Liver (tissue), 9 donors: ENCODE data around the gene HPDL. TPM values are rescaled to one million over a fixed set of nuclear protein-coding genes. Genes with fewer than 3 reads are reported as not detected.
A peak's percentile ranks its signal among the peaks of the same experiment; 100 is the strongest.

Experiments
- DNase-seq: peaks from one replicate; pipeline ENCODE4 v3.0.0-alpha.2; 2017; ENCODE audit warnings: low spot score
- H3K27ac ChIP-seq, 2 donors: one replicate each; pipeline ENCODE4 v1.7.0; 2013; ENCODE audit warnings: inconsistent platforms in 2 of 2, low read length in 2 of 2, control low read depth in 1 of 2, low read depth in 1 of 2, mild to moderate bottlenecking in 1 of 2
- H3K27me3 ChIP-seq, 4 donors: one replicate each; pipeline versions ENCODE4 v1.6.1 to v1.7.0; 2013; ENCODE audit warnings: low read length in 3 of 4, inconsistent platforms in 1 of 4, mild to moderate bottlenecking in 1 of 4, moderate library complexity in 1 of 4; ENCODE audit not compliant: control insufficient read depth in 4 of 4, insufficient read depth in 4 of 4
- H3K36me3 ChIP-seq, 4 donors: one replicate each; pipeline versions ENCODE4 v1.6.1 to v1.7.0; 2013; ENCODE audit warnings: low read length in 3 of 4, mild to moderate bottlenecking in 3 of 4, low read depth in 1 of 4, moderate library complexity in 1 of 4; ENCODE audit not compliant: control insufficient read depth in 4 of 4, insufficient read depth in 3 of 4
- H3K4me1 ChIP-seq, 4 donors: one replicate each; pipeline versions ENCODE4 v1.6.1 to v1.7.0; 2013; ENCODE audit warnings: low read length in 3 of 4, mild to moderate bottlenecking in 3 of 4, moderate library complexity in 1 of 4; ENCODE audit not compliant: control insufficient read depth in 4 of 4, insufficient read depth in 4 of 4
- H3K4me3 ChIP-seq, 3 donors: one replicate each; pipeline versions ENCODE4 v1.6.1 to v1.7.0; 2013; ENCODE audit warnings: low read length in 3 of 3, control low read depth in 1 of 3, low read depth in 1 of 3, mild to moderate bottlenecking in 1 of 3
- H3K9ac ChIP-seq, 2 donors: one replicate each; pipeline ENCODE4 v1.7.0; 2013; ENCODE audit warnings: low read length in 2 of 2, mild to moderate bottlenecking in 2 of 2, moderate library complexity in 2 of 2, control low read depth in 1 of 2, low read depth in 1 of 2
- H3K9me3 ChIP-seq, 4 donors: one replicate each; pipeline versions ENCODE4 v1.6.1 to v1.7.0; 2013; ENCODE audit warnings: low read length in 3 of 4; ENCODE audit not compliant: control insufficient read depth in 4 of 4
- EGR1 ChIP-seq, 2 donors: IDR thresholded peaks; 2 replicates each; pipeline ENCODE4 v1.6.1; 2016 to 2018; ENCODE audit warnings: antibody characterized with exemption in 2 of 2, low read depth in 2 of 2
- FOXA1 ChIP-seq: IDR thresholded peaks from 2 replicates; pipeline ENCODE4 v1.6.1; 2016; ENCODE audit warnings: antibody characterized with exemption
- GABPA ChIP-seq, 2 donors: IDR thresholded peaks in 1 of 2; conservative IDR thresholded peaks in 1 of 2; 2 replicates each; pipeline ENCODE4 v1.6.1; 2016; ENCODE audit warnings: antibody characterized with exemption in 2 of 2, mild to moderate bottlenecking in 1 of 2, moderate library complexity in 1 of 2
- HNF4A ChIP-seq, 2 donors: conservative IDR thresholded peaks; 2 replicates each; pipeline ENCODE4 v1.6.1; 2016; ENCODE audit warnings: antibody characterized with exemption in 2 of 2, mild to moderate bottlenecking in 2 of 2
- HNF4G ChIP-seq: IDR thresholded peaks from 2 replicates; pipeline ENCODE4 v1.6.1; 2016; ENCODE audit warnings: antibody characterized with exemption
- JUND ChIP-seq, 2 donors: IDR thresholded peaks; 2 replicates each; pipeline ENCODE4 v1.6.1; 2016; ENCODE audit warnings: antibody characterized with exemption in 2 of 2
- MAX ChIP-seq: IDR thresholded peaks from 2 replicates; pipeline ENCODE4 v1.6.1; 2016; ENCODE audit warnings: antibody characterized with exemption
- NR2F2 ChIP-seq: IDR thresholded peaks from 2 replicates; pipeline ENCODE4 v1.6.1; 2016; ENCODE audit warnings: antibody characterized with exemption
- RAD21 ChIP-seq, 2 donors: IDR thresholded peaks; 2 replicates each; pipeline ENCODE4 v1.6.1; 2016; ENCODE audit warnings: antibody characterized with exemption in 2 of 2, mild to moderate bottlenecking in 2 of 2
- REST ChIP-seq: IDR thresholded peaks from 2 replicates; pipeline ENCODE4 v1.6.1; 2016; ENCODE audit warnings: antibody characterized with exemption, mild to moderate bottlenecking
- RXRA ChIP-seq, 2 donors: IDR thresholded peaks; 2 replicates each; pipeline ENCODE4 v1.6.1; 2017 to 2018; ENCODE audit warnings: antibody characterized with exemption in 2 of 2, mild to moderate bottlenecking in 1 of 2
- SP1 ChIP-seq: IDR thresholded peaks from 2 replicates; pipeline ENCODE4 v1.6.1; 2018; ENCODE audit warnings: antibody characterized with exemption, mild to moderate bottlenecking
- TAF1 ChIP-seq: conservative IDR thresholded peaks from 2 replicates; pipeline ENCODE4 v1.6.1; 2016; ENCODE audit warnings: antibody characterized with exemption, mild to moderate bottlenecking
- YY1 ChIP-seq: IDR thresholded peaks from 2 replicates; pipeline ENCODE4 v1.6.1; 2016; ENCODE audit warnings: antibody characterized with exemption, mild to moderate bottlenecking
- WGBS: extraction: QIAGEN DNeasy Blood & Tissue Kit; methylation state at CpG from one replicate; pipeline ENCODE4 v1.1.7; 2013; 5-methylcytosine and 5-hydroxymethylcytosine counted together
- polyA plus RNA-seq, 2 donors: library from polyadenylated mRNA; stranded (reverse) in 1 of 2; unstranded in 1 of 2; fragments of 200-250 nt in 1 of 2; fragments of >200 nt in 1 of 2; fragmentation: Nextera tagmentation in 1 of 2; extraction: Ambion mirVana in 1 of 2; gene quantifications; one replicate each; pipeline versions ENCODE4 v1.2.1 to v1.2.3, GENCODE V29; 2013 to 2015
- total RNA-seq, 2 donors: library from RNA; depleted of rRNA; stranded (reverse); fragments of >200 nt; gene quantifications; one replicate each; pipeline ENCODE4 v1.2.3, GENCODE V29; 2014
- TF ChIP-seq, protein P1 (sequence below): fragments of 150-350 bp; IDR thresholded peaks from 2 replicates; pipeline ENCODE4 v1.5.1; 2017; ENCODE audit warnings: improper control_type of control experiment, low read depth, low read length; ENCODE audit not compliant: missing input control
- TF ChIP-seq, protein P2 (sequence below): IDR thresholded peaks from 2 replicates; pipeline ENCODE4 v1.6.1; 2016; ENCODE audit warnings: antibody characterized with exemption
- donor health status: healthy.
- donor health status: healthy.
- donor health status: healthy.
- donor health status: healthy.
- donor health status: healthy.

The HPDL gene
- total and polyA plus RNA-seq, 4 donors, result 0.09 to 5.2 (median 0.15) TPM; not detected in 1

DNA sequence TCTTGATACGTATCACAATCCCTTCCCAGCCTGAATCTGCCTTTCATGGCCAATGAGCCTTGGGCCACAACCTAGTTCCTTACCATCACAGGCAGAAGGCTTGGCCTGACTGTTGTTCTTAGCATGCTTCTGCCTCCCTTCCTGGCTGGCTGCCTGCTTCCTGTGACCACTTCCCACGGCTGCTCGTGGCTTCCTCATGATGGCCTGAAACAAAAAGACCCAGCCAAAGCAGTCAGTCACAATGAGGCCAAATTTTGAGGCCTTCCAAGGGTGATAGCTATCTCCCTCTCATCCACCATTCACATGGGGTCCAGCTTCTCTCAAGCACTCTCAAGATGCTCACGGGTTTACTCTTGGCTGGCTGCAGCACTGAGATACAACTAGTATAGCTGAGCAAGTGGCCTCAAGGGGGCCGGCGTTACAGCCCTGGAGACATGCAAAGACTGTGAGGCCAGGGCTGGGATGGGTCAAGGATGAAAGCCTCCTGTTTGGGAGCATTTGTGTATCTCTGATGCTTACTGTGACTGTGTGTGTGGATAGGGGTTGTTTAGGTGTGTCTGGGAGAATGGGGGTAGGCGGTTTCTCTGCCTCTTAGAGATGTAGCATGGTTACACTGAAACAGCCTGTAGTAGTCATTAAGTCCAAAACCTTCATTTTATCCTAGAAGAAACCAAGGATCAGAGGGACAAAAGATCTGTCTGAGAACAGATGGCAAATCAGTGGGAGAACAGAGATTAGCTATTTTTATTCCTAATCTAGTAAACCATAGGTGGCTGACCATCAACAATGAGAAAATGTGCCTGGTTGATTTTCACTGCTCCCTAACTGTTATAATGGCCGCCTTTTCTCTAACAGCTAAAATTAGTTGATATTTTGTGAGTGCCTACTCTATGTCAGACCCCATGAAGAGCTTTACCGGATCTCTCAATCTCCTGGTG, 7.9 kb downstream of the HPDL start:
- WGBS, result 79% methylated on average over 9 of the region's 9 CpGs
- H3K27me3 ChIP-seq, result no peaks in the 10 kb centered on the region
- no peak overlapping the region for H3K4me3 ChIP-seq
- no peaks in the 10 kb centered on the region for H3K9me3 ChIP-seq
- H3K36me3 ChIP-seq, result peaks cover 2 to 21% (median 4%) of the 10 kb centered on the region in 4 donors
- no peak overlapping the region for H3K27ac ChIP-seq
- H3K9ac ChIP-seq, result no peak overlapping the region
- TF ChIP-seq REST, result no peak
- no peak for DNase-seq
- peaks cover 0 to 13% (median 4%) of the 10 kb centered on the region in 4 donors for H3K4me1 ChIP-seq

DNA sequence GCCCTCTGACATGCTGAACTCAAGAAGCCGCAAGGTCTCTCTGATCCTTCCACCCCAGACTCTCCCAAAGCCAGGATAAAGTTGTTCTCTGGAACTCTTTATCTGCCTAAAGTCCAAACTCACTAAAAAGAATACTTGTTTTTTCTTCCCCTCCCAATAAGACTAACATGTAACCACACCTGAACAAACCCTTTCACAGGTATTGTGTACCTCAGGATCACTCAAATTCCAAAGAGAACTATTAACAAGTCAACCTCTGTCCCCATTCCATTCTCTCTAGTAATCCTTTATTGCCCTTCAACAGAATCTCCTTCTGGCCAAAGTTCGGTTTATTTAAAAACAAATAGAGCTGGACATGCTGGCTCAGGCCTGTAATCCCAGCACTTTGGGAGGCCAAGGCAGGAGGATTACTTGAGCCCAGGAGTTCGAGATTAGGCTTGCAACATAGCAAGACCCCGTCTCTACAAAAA, 9.2 kb downstream of the HPDL start:
- 57% methylated on average over 4 of the region's 4 CpGs for WGBS
- no peak overlapping the region for H3K4me3 ChIP-seq
- peak; percentile 77 for TF ChIP-seq SP1
- TF ChIP-seq HNF4A (conservative IDR thresholded peaks at IDR 0.05), result peak; percentile 73 to 76
- peak; percentile 38 to 63 for TF ChIP-seq RXRA (IDR thresholded peaks at IDR 0.05)
- peak; percentile 32 to 44 for TF ChIP-seq JUND (IDR thresholded peaks at IDR 0.05)
- TF ChIP-seq HNF4G, result peak; percentile 33
- TF ChIP-seq EGR1 (IDR thresholded peaks at IDR 0.05; ENCODE audit: low read depth in 2 of 2), result no peak
- TF ChIP-seq GABPA (IDR thresholded peaks at IDR 0.05 in 1 of 2, conservative IDR thresholded peaks at IDR 0.05 in 1 of 2), result no peak
- H3K27me3 ChIP-seq, result no peaks in the 10 kb centered on the region
- no peak for DNase-seq
- peak overlapping the region in 1 of 2 donors; percentile 4 for H3K27ac ChIP-seq
- H3K9ac ChIP-seq, result no peak overlapping the region
- no peaks in the 10 kb centered on the region for H3K9me3 ChIP-seq
- H3K4me1 ChIP-seq, result peaks cover 0 to 18% (median 11%) of the 10 kb centered on the region in 4 donors
- peaks cover 0 to 19% (median 3%) of the 10 kb centered on the region in 4 donors for H3K36me3 ChIP-seq

DNA sequence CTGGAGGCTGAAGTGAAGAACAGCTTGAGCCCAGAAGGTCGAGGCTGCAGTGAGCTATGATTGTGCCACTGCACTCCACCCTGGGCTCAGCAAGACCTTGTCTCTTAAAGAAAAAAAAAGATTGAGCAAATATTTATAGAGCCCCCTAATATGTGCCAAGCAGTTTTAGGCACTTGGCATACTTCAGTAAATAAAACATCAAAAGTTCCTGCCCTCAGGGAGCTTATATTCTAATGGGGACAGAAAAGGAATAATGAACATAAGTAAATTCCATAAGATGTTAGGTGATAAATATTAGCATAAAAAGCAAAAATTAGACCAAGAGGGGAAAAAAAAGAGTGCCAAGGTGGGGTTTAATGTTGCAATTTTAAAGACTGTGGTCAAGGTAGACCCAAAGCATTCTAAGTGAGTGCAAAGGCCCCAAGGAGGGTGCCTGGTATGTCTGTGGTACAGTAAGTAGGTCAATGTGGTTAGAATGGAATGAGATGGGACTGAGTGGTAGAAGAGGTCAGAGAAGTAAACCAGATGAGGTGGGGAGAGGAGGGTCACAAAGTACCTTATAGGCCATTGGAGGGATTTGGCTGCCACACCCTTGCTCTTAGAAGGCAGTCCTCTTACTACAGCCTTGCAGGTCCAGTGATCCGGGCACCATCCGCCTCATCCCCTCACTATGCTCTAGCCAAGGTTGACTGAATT, 11.1 kb downstream of the HPDL start:
- Histone ChIP-seq H3K27ac (no peak overlapping the region), H3K9ac (no peak overlapping the region), H3K4me1 (peaks cover 3 to 29% (median 17%) of the 10 kb centered on the region in 4 donors), H3K36me3 (peaks cover 0 to 19% (median 8%) of the 10 kb centered on the region in 4 donors), H3K9me3 (no peaks in the 10 kb centered on the region), H3K4me3 (no peak overlapping the region), H3K27me3 (no peaks in the 10 kb centered on the region)
- WGBS, result 92% methylated on average over 3 of the region's 3 CpGs
- DNase-seq, result no peak
- TF ChIP-seq YY1 (no peak), SP1 (no peak), NR2F2 (no peak), HNF4A (conservative IDR thresholded peaks at IDR 0.05) (no peak), GABPA (IDR thresholded peaks at IDR 0.05 in 1 of 2, conservative IDR thresholded peaks at IDR 0.05 in 1 of 2) (no peak), RAD21 (IDR thresholded peaks at IDR 0.05) (no peak), HNF4G (no peak), RXRA (IDR thresholded peaks at IDR 0.05) (no peak), EGR1 (IDR thresholded peaks at IDR 0.05; ENCODE audit: low read depth in 2 of 2) (no peak), MAX (no peak), TAF1 (no peak), JUND (IDR thresholded peaks at IDR 0.05) (no peak), FOXA1 (no peak)
- TF ChIP-seq, protein P1, sequence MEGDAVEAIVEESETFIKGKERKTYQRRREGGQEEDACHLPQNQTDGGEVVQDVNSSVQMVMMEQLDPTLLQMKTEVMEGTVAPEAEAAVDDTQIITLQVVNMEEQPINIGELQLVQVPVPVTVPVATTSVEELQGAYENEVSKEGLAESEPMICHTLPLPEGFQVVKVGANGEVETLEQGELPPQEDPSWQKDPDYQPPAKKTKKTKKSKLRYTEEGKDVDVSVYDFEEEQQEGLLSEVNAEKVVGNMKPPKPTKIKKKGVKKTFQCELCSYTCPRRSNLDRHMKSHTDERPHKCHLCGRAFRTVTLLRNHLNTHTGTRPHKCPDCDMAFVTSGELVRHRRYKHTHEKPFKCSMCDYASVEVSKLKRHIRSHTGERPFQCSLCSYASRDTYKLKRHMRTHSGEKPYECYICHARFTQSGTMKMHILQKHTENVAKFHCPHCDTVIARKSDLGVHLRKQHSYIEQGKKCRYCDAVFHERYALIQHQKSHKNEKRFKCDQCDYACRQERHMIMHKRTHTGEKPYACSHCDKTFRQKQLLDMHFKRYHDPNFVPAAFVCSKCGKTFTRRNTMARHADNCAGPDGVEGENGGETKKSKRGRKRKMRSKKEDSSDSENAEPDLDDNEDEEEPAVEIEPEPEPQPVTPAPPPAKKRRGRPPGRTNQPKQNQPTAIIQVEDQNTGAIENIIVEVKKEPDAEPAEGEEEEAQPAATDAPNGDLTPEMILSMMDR, result no peak
- TF ChIP-seq, protein P2, sequence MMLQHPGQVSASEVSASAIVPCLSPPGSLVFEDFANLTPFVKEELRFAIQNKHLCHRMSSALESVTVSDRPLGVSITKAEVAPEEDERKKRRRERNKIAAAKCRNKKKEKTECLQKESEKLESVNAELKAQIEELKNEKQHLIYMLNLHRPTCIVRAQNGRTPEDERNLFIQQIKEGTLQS, result no peak
